Panc1 (cell line): ENCODE measurements around the gene SIL1. TPM values are rescaled to one million over a fixed set of nuclear protein-coding genes. Genes with fewer than 3 reads are reported as not detected.
"Not testable (repeated sequence)": the region's sequence is repeated elsewhere in the genome, so short reads cannot be mapped to it uniquely, and the experiment has no call there.

Source experiments
- ATAC-seq: fragments of 200-7000 bp; cut with Tn5 transposase; 2 replicates; pipeline ENCODE4 v1.9.1; 2020; ENCODE audit warnings: mild to moderate bottlenecking, moderate library complexity
- BruUV-seq: library from RNA; stranded (reverse); fragments of 400-500 nt; replicated peaks from 2 replicates; lab custom pipeline; 2021; lab: Mats Ljungman, UMichigan
- CTCF ChIA-PET: fragments of 300-600 bp; sonication (Branson Sonifier 250); formaldehyde crosslinking; loops from one replicate; lab custom pipeline; 2022; ENCODE audit warnings: antibody characterized with exemption; lab: Charles Lee
- POLR2A ChIA-PET: fragments of 300-600 bp; sonication (Branson Sonifier 250); formaldehyde crosslinking; loops from one replicate; lab custom pipeline; 2022; ENCODE audit warnings: antibody characterized with exemption; lab: Charles Lee
- DNase-seq: peaks from one replicate; pipeline ENCODE4 v3.0.0-alpha.2; 2010; ENCODE audit warnings: low read depth, low spot score
- H3K27ac ChIP-seq: 2 replicates; pipeline ENCODE4 v1.5.1; 2011; ENCODE audit warnings: mild to moderate bottlenecking, low read length, inconsistent platforms
- H3K27me3 ChIP-seq: fragments of 200-500 bp; sonication (Bioruptor generic); 2 replicates; pipeline ENCODE4 v1.6.0; 2014; ENCODE audit warnings: low read length, inconsistent platforms; ENCODE audit not compliant: control insufficient read depth, insufficient read depth
- H3K36me3 ChIP-seq: fragments of 200-500 bp; sonication (Bioruptor generic); 2 replicates; pipeline ENCODE4 v1.5.1; 2014; ENCODE audit warnings: inconsistent platforms, mild to moderate bottlenecking, low read length, moderate library complexity; ENCODE audit not compliant: control insufficient read depth, insufficient read depth
- H3K4me1 ChIP-seq: 2 replicates; pipeline ENCODE4 v1.5.1; 2011; ENCODE audit warnings: inconsistent platforms, mild to moderate bottlenecking, low read length, moderate library complexity; ENCODE audit not compliant: control insufficient read depth, insufficient read depth
- H3K4me3 ChIP-seq, 2 experiments: 2 replicates each; pipeline ENCODE4 v1.5.1; 2011 to 2012; ENCODE audit warnings: low read depth in 2 of 2, low read length in 2 of 2, mild to moderate bottlenecking in 2 of 2, inconsistent platforms in 1 of 2, moderate library complexity in 1 of 2
- H3K9me3 ChIP-seq: fragments of 200-500 bp; sonication (Bioruptor generic); 2 replicates; pipeline ENCODE4 v1.5.1; 2014; ENCODE audit warnings: low read depth, mild to moderate bottlenecking, inconsistent platforms, low read length, moderate library complexity; ENCODE audit not compliant: control insufficient read depth, insufficient read depth
- POLR2AphosphoS5 ChIP-seq: IDR thresholded peaks from 2 replicates; pipeline ENCODE4 v1.6.1; 2012; ENCODE audit warnings: mild to moderate bottlenecking, low read depth, low read length, moderate library complexity
- SIN3A ChIP-seq: IDR thresholded peaks from 2 replicates; pipeline ENCODE4 v1.6.1; 2012; ENCODE audit warnings: low read depth, mild to moderate bottlenecking, low read length, moderate library complexity, borderline replicate concordance; ENCODE audit not compliant: insufficient read depth
- TCF7L2 ChIP-seq: IDR thresholded peaks from 2 replicates; pipeline ENCODE4 v1.6.1; 2011; ENCODE audit warnings: mild to moderate bottlenecking, low read depth, low read length, inconsistent platforms
- in situ Hi-C: cut with HindIII; loops from 2 replicates; pipeline ENCODE4 v1.10.0; 2016; ENCODE audit warnings: low sequenced_read_pairs, low pct_unique_long_range_greater_than_20kb
- intact Hi-C: fragments of 100-400 bp; cut with micrococcal nuclease; formaldehyde crosslinking; loops from one replicate; pipeline ENCODE4 v1.10.0; 2022; ENCODE audit not compliant: unreplicated experiment
- total RNA-seq: library from RNA; stranded (reverse); gene quantifications from one replicate; pipeline ENCODE4 v1.2.1, GENCODE V29; 2021; ENCODE audit not compliant: unreplicated experiment
- TF ChIP-seq, protein P1 (sequence below), 2 experiments: IDR thresholded peaks; 2 replicates each; pipeline ENCODE4 v1.6.1; 2011 to 2012; ENCODE audit warnings: low read depth in 2 of 2, control low read depth in 1 of 2, low read length in 1 of 2, mild to moderate bottlenecking in 1 of 2, moderate library complexity in 1 of 2; ENCODE audit not compliant: insufficient read depth in 1 of 2
- TF ChIP-seq, protein P2 (sequence below): fragments of 450-650 bp; IDR thresholded peaks from 2 replicates; pipeline ENCODE4 v1.5.1; 2017; ENCODE audit warnings: mild to moderate bottlenecking

The SIL1 gene
- total RNA-seq, 1 experiment from 2014 or later = 35.4 TPM

DNA sequence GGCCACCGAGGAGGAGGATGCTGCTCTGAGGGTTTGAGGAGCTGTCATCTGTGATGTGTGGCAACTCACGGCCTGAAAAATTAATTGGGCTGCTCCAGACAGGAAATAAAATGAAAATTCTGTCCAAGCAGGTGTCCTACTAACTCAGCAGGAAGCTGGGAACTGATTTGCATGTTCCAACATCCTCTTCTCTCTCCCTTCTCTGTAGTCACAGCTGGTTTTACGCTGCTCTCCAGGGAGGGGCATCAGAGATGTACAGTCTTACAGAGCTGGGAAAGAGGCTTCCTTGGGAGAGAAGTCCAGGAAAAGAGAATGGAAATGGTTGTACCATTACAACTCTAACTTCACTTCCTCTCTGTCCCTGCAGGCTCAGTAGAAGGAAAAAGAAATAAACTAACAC is 24.2 kb upstream of the SIL1 start:
- DNase-seq = no peak
- BruUV-seq = no TSS peak
- ATAC-seq = no peak
- no peaks in the 10 kb centered on the region for H3K36me3 ChIP-seq
- H3K27me3 ChIP-seq = no peaks in the 10 kb centered on the region
- H3K4me3 ChIP-seq = no peak overlapping the region
- TF ChIP-seq, protein P1, sequence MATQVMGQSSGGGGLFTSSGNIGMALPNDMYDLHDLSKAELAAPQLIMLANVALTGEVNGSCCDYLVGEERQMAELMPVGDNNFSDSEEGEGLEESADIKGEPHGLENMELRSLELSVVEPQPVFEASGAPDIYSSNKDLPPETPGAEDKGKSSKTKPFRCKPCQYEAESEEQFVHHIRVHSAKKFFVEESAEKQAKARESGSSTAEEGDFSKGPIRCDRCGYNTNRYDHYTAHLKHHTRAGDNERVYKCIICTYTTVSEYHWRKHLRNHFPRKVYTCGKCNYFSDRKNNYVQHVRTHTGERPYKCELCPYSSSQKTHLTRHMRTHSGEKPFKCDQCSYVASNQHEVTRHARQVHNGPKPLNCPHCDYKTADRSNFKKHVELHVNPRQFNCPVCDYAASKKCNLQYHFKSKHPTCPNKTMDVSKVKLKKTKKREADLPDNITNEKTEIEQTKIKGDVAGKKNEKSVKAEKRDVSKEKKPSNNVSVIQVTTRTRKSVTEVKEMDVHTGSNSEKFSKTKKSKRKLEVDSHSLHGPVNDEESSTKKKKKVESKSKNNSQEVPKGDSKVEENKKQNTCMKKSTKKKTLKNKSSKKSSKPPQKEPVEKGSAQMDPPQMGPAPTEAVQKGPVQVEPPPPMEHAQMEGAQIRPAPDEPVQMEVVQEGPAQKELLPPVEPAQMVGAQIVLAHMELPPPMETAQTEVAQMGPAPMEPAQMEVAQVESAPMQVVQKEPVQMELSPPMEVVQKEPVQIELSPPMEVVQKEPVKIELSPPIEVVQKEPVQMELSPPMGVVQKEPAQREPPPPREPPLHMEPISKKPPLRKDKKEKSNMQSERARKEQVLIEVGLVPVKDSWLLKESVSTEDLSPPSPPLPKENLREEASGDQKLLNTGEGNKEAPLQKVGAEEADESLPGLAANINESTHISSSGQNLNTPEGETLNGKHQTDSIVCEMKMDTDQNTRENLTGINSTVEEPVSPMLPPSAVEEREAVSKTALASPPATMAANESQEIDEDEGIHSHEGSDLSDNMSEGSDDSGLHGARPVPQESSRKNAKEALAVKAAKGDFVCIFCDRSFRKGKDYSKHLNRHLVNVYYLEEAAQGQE (IDR thresholded peaks at IDR 0.05; ENCODE audit: insufficient read depth in 1 of 2, low read depth in 2 of 2, low read length in 1 of 2) = no peak
- no peak for TF ChIP-seq POLR2AphosphoS5
- no peak for TF ChIP-seq SIN3A
- TF ChIP-seq, protein P2, sequence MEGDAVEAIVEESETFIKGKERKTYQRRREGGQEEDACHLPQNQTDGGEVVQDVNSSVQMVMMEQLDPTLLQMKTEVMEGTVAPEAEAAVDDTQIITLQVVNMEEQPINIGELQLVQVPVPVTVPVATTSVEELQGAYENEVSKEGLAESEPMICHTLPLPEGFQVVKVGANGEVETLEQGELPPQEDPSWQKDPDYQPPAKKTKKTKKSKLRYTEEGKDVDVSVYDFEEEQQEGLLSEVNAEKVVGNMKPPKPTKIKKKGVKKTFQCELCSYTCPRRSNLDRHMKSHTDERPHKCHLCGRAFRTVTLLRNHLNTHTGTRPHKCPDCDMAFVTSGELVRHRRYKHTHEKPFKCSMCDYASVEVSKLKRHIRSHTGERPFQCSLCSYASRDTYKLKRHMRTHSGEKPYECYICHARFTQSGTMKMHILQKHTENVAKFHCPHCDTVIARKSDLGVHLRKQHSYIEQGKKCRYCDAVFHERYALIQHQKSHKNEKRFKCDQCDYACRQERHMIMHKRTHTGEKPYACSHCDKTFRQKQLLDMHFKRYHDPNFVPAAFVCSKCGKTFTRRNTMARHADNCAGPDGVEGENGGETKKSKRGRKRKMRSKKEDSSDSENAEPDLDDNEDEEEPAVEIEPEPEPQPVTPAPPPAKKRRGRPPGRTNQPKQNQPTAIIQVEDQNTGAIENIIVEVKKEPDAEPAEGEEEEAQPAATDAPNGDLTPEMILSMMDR = no peak
- TF ChIP-seq TCF7L2 = no peak
- CTCF ChIA-PET = no interaction called here
- no peak overlapping the region for H3K27ac ChIP-seq
- H3K4me1 ChIP-seq = no peaks in the 10 kb centered on the region
- intact Hi-C loops = no loop called here
- POLR2A ChIA-PET = interaction anchor here (0.6 to 1.4 kb wide), 2 partner anchors 22 to 181 kb away, joined by 3 to 5 read pairs; no protein-coding TSS in a partner anchor
- no peaks in the 10 kb centered on the region for H3K9me3 ChIP-seq
- in situ Hi-C loops = no loop called here

DNA sequence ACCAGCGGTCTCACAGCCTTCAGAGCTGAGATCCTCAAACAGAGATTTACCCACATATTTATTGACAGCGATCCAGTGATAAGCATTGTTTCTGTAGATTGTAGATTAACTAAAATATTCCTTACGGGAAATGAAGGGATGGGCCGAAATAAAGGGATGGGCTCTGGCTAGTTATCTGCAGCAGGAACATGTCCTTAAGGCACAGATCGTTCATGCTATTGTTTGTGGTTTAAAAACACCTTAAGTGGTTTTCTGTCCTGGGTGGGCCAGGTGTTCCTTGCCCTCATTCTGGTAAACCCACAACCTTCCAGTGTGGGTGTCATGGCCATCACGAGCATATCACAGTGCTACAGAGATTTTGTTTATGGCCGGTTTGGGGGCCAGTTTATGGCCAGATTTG is 19.9 kb upstream of the SIL1 start:
- H3K4me1 ChIP-seq, DNase-seq, POLR2A ChIA-PET, intact Hi-C loops, CTCF ChIA-PET, H3K27me3 ChIP-seq, H3K36me3 ChIP-seq, BruUV-seq, in situ Hi-C loops, ATAC-seq, H3K4me3 ChIP-seq, H3K27ac ChIP-seq, H3K9me3 ChIP-seq: not testable (repeated sequence)

DNA sequence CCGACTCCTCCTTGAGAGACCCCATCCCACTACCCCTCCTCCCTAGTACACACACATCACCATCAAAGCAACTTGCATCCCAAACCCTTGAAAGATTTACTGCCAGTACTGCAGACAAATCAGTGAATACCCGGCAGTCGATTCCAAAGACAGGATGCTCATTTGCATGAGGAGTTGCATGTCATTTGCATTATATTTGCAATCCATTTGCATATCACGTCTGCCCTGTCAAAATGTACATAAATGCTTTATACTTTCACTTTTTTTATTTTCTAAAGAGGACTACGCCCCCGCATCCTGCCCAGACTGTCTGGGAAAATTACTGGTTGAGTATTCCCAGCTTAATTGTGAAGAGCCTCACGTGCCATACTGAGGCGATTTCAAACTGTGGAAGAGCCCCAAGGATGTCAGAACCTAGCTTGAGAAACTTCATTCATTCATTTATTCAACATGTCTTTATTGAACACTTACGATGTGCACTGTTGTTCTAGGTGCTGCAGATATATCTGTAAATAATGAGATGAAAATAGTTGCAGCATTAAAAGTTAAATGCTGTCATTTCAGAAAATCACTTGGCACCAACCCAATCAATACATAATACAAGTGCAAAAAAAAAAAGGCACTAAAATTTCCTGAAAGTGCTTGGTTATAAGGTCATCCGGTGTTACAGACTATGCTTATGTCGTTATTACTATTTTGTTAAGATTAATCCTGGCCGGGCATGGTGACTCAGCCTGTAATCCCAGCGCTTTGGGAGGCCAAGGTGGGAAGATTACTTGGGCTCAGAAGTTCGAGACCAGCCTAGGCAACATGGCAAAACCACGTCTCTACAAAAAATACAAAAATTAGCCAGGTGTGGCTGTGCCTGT is 17.2 kb upstream of the SIL1 start:
- no peaks in the 10 kb centered on the region for H3K36me3 ChIP-seq
- in situ Hi-C loops (no loop called here), intact Hi-C loops (no loop called here)
- H3K27ac ChIP-seq = no peak overlapping the region
- CTCF ChIA-PET = interaction anchor here (0.7 kb wide), 1 partner anchor 420 kb away, joined by 4 read pairs; no protein-coding TSS in a partner anchor
- BruUV-seq = no TSS peak
- H3K9me3 ChIP-seq = no peaks in the 10 kb centered on the region
- ATAC-seq (no peak), DNase-seq (no peak)
- no peaks in the 10 kb centered on the region for H3K4me1 ChIP-seq
- H3K4me3 ChIP-seq = no peak overlapping the region
- POLR2A ChIA-PET = interaction anchor here (0.6 kb wide), 1 partner anchor 126 kb away, joined by 5 read pairs; no protein-coding TSS in a partner anchor
- TF ChIP-seq SIN3A = no peak
- TF ChIP-seq, protein P1 (IDR thresholded peaks at IDR 0.05; ENCODE audit: insufficient read depth in 1 of 2, low read depth in 2 of 2, low read length in 1 of 2) = no peak
- TF ChIP-seq TCF7L2 = no peak
- no peak for TF ChIP-seq POLR2AphosphoS5
- TF ChIP-seq, protein P2 = no peak
- H3K27me3 ChIP-seq = no peaks in the 10 kb centered on the region
